ENCODE data around the gene CEBPE. TPM values are rescaled to one million over a fixed set of nuclear protein-coding genes. Genes with fewer than 3 reads are reported as not detected.
"Not testable (repeated sequence)": the region's sequence is repeated elsewhere in the genome, so short reads cannot be mapped to it uniquely, and the experiment has no call there.

The CEBPE gene
- total RNA-seq, 6 experiments from 2014 or later = not detected

GRCh38 chr14:23112359-23113178 lies 6.5 kb downstream of the CEBPE start:
- H3K27me3 Mint-ChIP-seq (ENCODE audit: insufficient read depth) = no peaks in the 10 kb centered on the region
- peaks cover 32% of the 10 kb centered on the region for H3K4me1 Mint-ChIP-seq (ENCODE audit: low read depth)
- H3K9me3 Mint-ChIP-seq = no peaks in the 10 kb centered on the region
- H3K36me3 Mint-ChIP-seq (ENCODE audit: low read depth) = no peaks in the 10 kb centered on the region
- no peak overlapping the region for H3K27ac Mint-ChIP-seq
- no peak for DNase-seq
- H3K4me3 Mint-ChIP-seq = no peak overlapping the region
- TF ChIP-seq, protein P1, sequence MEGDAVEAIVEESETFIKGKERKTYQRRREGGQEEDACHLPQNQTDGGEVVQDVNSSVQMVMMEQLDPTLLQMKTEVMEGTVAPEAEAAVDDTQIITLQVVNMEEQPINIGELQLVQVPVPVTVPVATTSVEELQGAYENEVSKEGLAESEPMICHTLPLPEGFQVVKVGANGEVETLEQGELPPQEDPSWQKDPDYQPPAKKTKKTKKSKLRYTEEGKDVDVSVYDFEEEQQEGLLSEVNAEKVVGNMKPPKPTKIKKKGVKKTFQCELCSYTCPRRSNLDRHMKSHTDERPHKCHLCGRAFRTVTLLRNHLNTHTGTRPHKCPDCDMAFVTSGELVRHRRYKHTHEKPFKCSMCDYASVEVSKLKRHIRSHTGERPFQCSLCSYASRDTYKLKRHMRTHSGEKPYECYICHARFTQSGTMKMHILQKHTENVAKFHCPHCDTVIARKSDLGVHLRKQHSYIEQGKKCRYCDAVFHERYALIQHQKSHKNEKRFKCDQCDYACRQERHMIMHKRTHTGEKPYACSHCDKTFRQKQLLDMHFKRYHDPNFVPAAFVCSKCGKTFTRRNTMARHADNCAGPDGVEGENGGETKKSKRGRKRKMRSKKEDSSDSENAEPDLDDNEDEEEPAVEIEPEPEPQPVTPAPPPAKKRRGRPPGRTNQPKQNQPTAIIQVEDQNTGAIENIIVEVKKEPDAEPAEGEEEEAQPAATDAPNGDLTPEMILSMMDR (IDR thresholded peaks at IDR 0.05) = no peak

DNA sequence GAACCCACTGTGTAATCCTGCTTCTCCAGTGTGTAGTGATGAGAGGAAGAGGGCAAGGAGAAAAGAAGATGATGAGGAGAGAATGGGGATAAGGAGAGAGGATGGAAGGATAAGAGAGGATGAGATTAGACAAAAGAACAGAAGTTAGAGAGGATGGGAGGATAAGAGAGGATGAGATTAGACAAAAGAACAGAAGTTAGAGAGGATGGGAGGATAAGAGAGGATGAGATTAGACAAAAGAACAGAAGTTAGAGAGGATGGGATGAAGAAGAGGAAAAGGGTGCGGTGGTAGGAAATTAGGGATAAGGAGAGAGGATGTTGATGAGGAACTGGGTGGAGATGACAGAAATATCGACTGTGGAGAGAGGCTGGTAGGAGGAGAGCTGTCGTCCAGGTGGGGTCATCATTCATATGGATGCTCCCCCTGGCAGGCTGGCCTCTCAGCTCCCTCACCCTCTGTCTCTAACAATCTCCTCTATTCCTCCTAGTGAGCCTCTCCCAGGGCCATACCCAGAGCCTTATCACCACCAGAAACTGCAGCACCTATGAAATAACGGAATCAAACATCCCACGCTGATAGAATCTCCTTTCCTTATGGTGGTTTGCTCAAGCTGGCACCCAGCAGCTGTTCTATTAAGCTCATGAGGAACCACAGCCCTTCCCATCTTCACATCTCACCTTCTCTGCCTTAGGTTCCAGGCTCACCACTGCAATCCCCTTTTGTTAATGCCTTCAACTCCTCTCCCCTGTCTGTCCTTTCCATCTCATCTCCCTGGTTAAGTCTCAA lies 8.3 kb downstream of the CEBPE start:
- H3K4me3 Mint-ChIP-seq = no peak overlapping the region
- no peak for DNase-seq
- H3K27me3 Mint-ChIP-seq (ENCODE audit: insufficient read depth) = no peaks in the 10 kb centered on the region
- H3K4me1 Mint-ChIP-seq (ENCODE audit: low read depth) = peaks cover 24% of the 10 kb centered on the region
- no peak overlapping the region for H3K27ac Mint-ChIP-seq
- TF ChIP-seq, protein P1 (IDR thresholded peaks at IDR 0.05) = no peak
- H3K9me3 Mint-ChIP-seq = no peaks in the 10 kb centered on the region
- no peaks in the 10 kb centered on the region for H3K36me3 Mint-ChIP-seq (ENCODE audit: low read depth)

DNA sequence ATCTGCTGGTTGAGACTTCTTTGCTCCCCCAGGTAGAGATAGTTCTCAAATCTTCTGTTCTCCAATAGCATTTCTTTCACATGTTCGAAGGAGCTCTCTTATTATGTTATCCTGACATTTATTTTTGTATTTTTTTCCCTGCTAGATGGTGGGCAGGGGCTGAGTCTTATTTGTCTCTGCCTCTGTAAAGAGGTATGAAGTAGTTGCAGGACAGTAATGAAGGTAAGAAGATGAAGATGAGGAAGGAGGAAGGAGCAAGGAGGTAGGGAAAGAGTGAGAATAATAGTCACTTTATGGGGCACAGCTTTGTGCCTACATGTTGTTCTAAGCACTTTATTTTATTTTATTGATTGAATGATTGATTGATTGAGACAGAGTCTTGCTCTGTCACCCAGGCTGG lies 9.3 kb downstream of the CEBPE start:
- Mint-ChIP-seq H3K9me3 (no peaks in the 10 kb centered on the region), H3K4me1 (ENCODE audit: low read depth) (peaks cover 21% of the 10 kb centered on the region), H3K4me3 (no peak overlapping the region), H3K36me3 (ENCODE audit: low read depth) (no peaks in the 10 kb centered on the region), H3K27me3 (ENCODE audit: insufficient read depth) (no peaks in the 10 kb centered on the region; the same call in 1 of the 2 replicates), H3K27ac (no peak overlapping the region)
- no peak for DNase-seq
- TF ChIP-seq, protein P1 (IDR thresholded peaks at IDR 0.05) = no peak

DNA sequence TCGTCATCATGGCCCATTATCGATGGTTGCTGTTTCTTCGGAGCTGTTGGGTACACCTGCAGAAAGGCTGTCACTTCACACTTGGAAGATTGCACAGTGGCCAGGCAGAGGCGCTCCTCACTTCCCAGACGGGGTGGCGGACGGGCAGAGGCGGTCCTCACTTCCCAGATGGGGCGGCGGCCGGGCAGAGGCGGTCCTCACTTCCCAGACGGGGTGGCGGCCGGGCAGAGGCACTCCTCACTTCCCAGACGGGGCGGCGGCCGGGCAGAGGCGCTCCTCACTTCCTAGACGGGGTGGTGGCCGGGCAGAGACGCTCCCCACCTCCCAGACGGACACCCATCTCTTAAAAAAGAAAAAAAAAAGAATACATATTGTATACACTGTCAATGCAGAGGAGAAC lies 10.9 kb downstream of the CEBPE start:
- H3K27ac Mint-ChIP-seq; H3K36me3 Mint-ChIP-seq (ENCODE audit: low read depth); H3K9me3 Mint-ChIP-seq; H3K27me3 Mint-ChIP-seq (ENCODE audit: insufficient read depth); H3K4me3 Mint-ChIP-seq; DNase-seq: not testable (repeated sequence)
- H3K4me1 Mint-ChIP-seq (ENCODE audit: low read depth) = peaks cover 13% of the 10 kb centered on the region

- not testable (repeated sequence) for H3K27me3 Mint-ChIP-seq (ENCODE audit: insufficient read depth); H3K4me3 Mint-ChIP-seq; H3K27ac Mint-ChIP-seq; DNase-seq; H3K36me3 Mint-ChIP-seq (ENCODE audit: low read depth); H3K9me3 Mint-ChIP-seq
- peaks cover 13% of the 10 kb centered on the region for H3K4me1 Mint-ChIP-seq (ENCODE audit: low read depth)
These were observed 11.4 kb downstream of the CEBPE start for GRCh38 chr14:23107620-23108019.

DNA sequence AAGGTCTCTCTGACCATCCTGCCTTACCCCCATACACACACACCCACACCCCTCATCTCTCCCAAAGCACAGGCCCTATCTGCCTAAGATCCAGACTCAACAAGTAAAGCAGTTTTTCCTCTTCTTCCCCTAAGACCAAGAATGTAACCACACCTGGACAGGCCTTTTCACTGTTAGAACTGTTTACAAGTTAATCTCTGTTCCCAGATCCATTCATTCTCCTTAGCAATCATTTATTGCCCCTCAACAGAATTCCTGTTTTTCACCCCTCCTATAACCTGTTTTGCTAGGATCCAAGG lies 12.4 kb downstream of the CEBPE start:
- H3K9me3 Mint-ChIP-seq = no peaks in the 10 kb centered on the region
- no peaks in the 10 kb centered on the region; the same call in 1 of the 2 replicates for H3K27me3 Mint-ChIP-seq (ENCODE audit: insufficient read depth)
- TF ChIP-seq, protein P1 (IDR thresholded peaks at IDR 0.05) = no peak
- H3K4me1 Mint-ChIP-seq (ENCODE audit: low read depth) = peaks cover 13% of the 10 kb centered on the region
- no peaks in the 10 kb centered on the region for H3K36me3 Mint-ChIP-seq (ENCODE audit: low read depth)
- no peak for DNase-seq
- H3K27ac Mint-ChIP-seq = no peak overlapping the region
- no peak overlapping the region for H3K4me3 Mint-ChIP-seq

Data from HFFc6 (cell line).